ENCODE data around the gene TLE1. TPM values are rescaled to one million over a fixed set of nuclear protein-coding genes. Genes with fewer than 3 reads are reported as not detected.
"Not testable (repeated sequence)": the region's sequence is repeated elsewhere in the genome, so short reads cannot be mapped to it uniquely, and the experiment has no call there.

TLE1 gene
- total and polyA plus RNA-seq, 2 experiments from 2014 or later = 2.1 to 3.4 TPM

GRCh38 chr9:81652058-81652687 is 37.2 kb downstream of the TLE1 start:
- no peak for DNase-seq (ENCODE audit: low read depth in 1 of 2, low spot score in 1 of 2)
- H3K27me3 ChIP-seq = peaks cover 98% of the 10 kb centered on the region
- H3K9me3 ChIP-seq (ENCODE audit: low read depth) = no peaks in the 10 kb centered on the region
- H3K36me3 ChIP-seq = no peaks in the 10 kb centered on the region
- H3K4me3 ChIP-seq = no peak overlapping the region
- H3K27ac ChIP-seq = no peak overlapping the region
- TF ChIP-seq, protein P1, sequence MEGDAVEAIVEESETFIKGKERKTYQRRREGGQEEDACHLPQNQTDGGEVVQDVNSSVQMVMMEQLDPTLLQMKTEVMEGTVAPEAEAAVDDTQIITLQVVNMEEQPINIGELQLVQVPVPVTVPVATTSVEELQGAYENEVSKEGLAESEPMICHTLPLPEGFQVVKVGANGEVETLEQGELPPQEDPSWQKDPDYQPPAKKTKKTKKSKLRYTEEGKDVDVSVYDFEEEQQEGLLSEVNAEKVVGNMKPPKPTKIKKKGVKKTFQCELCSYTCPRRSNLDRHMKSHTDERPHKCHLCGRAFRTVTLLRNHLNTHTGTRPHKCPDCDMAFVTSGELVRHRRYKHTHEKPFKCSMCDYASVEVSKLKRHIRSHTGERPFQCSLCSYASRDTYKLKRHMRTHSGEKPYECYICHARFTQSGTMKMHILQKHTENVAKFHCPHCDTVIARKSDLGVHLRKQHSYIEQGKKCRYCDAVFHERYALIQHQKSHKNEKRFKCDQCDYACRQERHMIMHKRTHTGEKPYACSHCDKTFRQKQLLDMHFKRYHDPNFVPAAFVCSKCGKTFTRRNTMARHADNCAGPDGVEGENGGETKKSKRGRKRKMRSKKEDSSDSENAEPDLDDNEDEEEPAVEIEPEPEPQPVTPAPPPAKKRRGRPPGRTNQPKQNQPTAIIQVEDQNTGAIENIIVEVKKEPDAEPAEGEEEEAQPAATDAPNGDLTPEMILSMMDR (IDR thresholded peaks at IDR 0.05; ENCODE audit: low read depth, low read length) = no peak
- H3K4me1 ChIP-seq (ENCODE audit: low read depth) = no peaks in the 10 kb centered on the region

GRCh38 chr9:81650586-81651515 is 38.5 kb downstream of the TLE1 start:
- DNase-seq (ENCODE audit: low read depth in 1 of 2, low spot score in 1 of 2) = no peak
- Histone ChIP-seq H3K4me1 (ENCODE audit: low read depth) (no peaks in the 10 kb centered on the region), H3K27me3 (peaks cover 98% of the 10 kb centered on the region), H3K27ac (no peak overlapping the region), H3K4me3 (no peak overlapping the region), H3K9me3 (ENCODE audit: low read depth) (no peaks in the 10 kb centered on the region), H3K36me3 (no peaks in the 10 kb centered on the region)
- TF ChIP-seq, protein P1 (IDR thresholded peaks at IDR 0.05; ENCODE audit: low read depth, low read length) = no peak

DNA sequence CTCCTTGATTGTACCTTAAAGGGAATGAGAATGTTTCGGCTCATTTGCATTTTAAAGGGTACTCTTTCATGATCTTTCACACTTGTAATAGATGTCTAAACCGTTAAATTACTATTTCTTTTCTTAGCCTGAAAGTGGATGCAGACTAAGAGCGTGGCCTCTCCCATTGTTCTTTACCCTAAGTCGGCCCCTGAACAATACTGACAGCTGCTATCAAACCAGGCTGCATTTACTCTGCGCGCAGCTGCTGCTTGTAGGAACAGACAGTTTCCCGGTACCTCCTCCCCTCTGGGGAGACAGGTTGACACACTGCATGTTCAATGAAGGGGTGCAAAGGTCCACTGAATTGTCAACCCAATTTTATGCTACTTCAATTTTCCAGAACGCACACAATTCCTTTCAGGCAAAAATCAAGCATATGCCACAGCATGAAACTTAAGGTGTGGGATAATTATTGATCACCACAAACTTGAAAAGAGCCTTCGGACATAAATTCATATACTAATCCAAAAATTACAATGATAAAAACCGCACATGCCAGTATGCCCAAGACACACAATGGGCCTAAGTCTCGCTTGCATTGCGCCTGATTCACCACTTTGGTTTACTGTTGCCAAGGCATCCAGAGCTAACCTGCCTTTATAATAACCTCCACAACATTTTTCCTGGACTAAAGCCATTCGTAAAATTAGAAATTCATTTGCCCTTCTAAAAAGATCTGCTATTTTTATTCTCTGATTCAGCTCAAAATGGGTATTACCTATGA is 39.7 kb downstream of the TLE1 start:
- Histone ChIP-seq H3K4me3 (no peak overlapping the region), H3K4me1 (ENCODE audit: low read depth) (no peaks in the 10 kb centered on the region), H3K27me3 (peaks cover 92% of the 10 kb centered on the region), H3K36me3 (no peaks in the 10 kb centered on the region), H3K9me3 (ENCODE audit: low read depth) (no peaks in the 10 kb centered on the region), H3K27ac (no peak overlapping the region)
- TF ChIP-seq, protein P1 (IDR thresholded peaks at IDR 0.05; ENCODE audit: low read depth, low read length) = no peak
- no peak for DNase-seq (ENCODE audit: low read depth in 1 of 2, low spot score in 1 of 2)

- Histone ChIP-seq H3K4me1 (ENCODE audit: low read depth) (no peaks in the 10 kb centered on the region), H3K27ac (no peak overlapping the region), H3K4me3 (no peak overlapping the region), H3K9me3 (ENCODE audit: low read depth) (no peaks in the 10 kb centered on the region), H3K27me3 (peaks cover 92% of the 10 kb centered on the region), H3K36me3 (no peaks in the 10 kb centered on the region)
- no peak for DNase-seq (ENCODE audit: low read depth in 1 of 2, low spot score in 1 of 2)
- TF ChIP-seq, protein P1 (IDR thresholded peaks at IDR 0.05; ENCODE audit: low read depth, low read length) = no peak
These were observed 40.5 kb downstream of the TLE1 start for GRCh38 chr9:81648891-81649290.

DNA sequence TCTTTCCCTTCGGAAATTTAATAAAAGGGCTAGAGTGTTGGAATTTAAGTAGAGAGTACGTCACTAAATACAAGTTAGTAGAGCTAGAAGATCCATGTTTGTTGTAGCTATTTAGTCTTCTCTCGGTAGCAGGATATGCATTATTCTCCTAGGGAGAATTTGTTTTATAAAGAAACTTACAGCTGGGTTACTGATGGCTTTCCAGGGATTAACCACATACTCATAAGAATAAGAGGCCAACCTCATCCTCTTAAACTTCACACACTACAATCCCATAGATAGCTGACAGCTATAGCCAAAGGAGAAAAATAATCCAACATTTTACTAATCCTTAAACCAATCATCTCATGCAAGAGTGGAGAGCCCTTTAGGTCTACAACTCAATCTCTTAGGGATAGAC is 43.0 kb downstream of the TLE1 start:
- Histone ChIP-seq H3K4me1 (ENCODE audit: low read depth) (no peaks in the 10 kb centered on the region), H3K27me3 (peaks cover 85% of the 10 kb centered on the region), H3K4me3 (no peak overlapping the region), H3K9me3 (ENCODE audit: low read depth) (no peaks in the 10 kb centered on the region), H3K36me3 (no peaks in the 10 kb centered on the region), H3K27ac (no peak overlapping the region)
- TF ChIP-seq, protein P1 (IDR thresholded peaks at IDR 0.05; ENCODE audit: low read depth, low read length) = no peak
- DNase-seq (ENCODE audit: low read depth in 1 of 2, low spot score in 1 of 2) = no peak

DNA sequence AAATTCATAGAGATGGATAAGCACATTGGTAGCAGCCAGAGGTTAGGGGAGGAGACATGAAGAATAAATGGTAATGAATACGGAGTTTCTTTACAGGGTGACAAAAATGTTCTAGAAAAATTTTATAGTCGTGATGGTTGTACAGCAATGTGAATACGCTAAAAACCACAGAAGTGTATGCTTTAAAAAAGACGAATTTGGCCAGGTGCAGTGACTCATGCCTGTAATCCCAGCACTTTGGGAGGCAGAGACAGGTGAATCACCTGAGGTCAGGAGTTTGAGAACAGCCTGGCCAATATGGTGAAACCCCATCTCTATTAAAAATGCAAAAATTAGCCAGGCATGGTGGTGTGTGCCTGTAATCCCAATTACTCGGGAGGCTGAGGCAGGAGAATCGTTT is 44.8 kb downstream of the TLE1 start:
- H3K9me3 ChIP-seq (ENCODE audit: low read depth); H3K36me3 ChIP-seq; H3K27ac ChIP-seq; DNase-seq (ENCODE audit: low read depth in 1 of 2, low spot score in 1 of 2); H3K4me3 ChIP-seq; H3K4me1 ChIP-seq (ENCODE audit: low read depth): not testable (repeated sequence)
- H3K27me3 ChIP-seq = peaks cover 84% of the 10 kb centered on the region
